Measurements from ENCODE around the gene SH2B2.
"Not testable (repeated sequence)": the region's sequence is repeated elsewhere in the genome, so short reads cannot be mapped to it uniquely, and the experiment has no call there.

The SH2B2 gene

DNA sequence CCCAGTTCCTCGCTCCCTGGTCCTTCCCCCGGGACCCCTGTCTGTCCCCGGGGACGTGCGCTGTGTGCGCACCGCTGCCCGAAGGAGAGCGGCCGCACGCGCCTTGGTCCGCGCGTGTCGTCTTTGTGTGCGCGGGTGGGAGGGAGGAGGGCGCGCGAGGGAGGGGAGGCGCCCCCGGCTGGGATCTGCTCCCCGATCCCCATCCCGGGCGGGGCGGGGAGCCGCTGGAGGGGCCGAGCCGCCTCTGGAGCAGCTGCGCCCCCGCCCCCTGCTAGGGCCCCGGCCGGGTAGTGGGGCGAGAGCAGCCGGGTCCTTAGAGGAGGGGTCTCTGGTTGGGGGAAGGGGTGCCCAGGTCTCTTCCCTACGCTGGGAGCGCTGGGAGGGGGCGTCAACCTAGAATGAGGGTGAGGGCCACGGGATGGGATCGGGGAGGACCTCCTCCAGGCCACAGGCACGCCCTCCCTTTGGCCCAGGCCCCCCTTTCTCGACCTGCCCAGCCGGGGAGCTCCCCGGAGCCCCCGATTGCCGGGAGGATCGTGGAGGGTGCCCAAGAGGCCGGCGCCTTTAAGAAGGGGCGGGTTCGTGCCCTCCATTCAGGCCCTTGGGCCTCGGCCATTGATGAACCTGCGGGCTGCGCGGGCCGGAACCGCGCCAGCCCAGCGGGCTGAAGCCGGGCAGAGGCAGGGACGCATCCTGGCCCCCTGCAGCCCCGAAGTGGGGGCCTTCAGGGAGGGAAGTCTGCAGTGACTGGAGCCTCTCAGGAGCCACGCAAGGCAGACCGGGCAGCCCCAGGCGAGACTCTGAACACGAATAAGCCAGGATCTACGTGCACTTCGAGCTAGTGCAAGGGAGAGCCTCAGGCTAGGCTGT lies 678 bp downstream of the SH2B2 start:
- peak in 1 of 2 donors; percentile 37 for DNase-seq

DNA sequence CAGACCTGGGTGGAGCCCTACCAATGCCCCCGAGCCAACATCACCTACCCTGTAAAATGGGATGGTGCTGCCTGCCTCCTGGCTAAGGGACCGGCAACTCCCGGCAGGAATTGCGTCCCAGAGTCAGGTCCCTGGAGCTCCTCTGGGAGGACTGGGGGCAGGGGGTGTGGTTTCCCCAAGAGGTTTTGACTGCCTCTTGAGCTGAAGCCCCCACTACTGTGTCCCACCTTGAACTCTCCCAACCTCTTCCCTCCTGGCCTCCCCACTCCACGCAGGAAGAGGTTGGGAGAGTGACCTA lies 1.3 kb downstream of the SH2B2 start:
- DNase-seq = no peak

- DNase-seq = no peak
Observed at GRCh38 chr7:102288285-102288930, 1.7 kb downstream of the SH2B2 start.

GRCh38 chr7:102289057-102289456 lies 2.4 kb downstream of the SH2B2 start:
- DNase-seq = no peak

DNA sequence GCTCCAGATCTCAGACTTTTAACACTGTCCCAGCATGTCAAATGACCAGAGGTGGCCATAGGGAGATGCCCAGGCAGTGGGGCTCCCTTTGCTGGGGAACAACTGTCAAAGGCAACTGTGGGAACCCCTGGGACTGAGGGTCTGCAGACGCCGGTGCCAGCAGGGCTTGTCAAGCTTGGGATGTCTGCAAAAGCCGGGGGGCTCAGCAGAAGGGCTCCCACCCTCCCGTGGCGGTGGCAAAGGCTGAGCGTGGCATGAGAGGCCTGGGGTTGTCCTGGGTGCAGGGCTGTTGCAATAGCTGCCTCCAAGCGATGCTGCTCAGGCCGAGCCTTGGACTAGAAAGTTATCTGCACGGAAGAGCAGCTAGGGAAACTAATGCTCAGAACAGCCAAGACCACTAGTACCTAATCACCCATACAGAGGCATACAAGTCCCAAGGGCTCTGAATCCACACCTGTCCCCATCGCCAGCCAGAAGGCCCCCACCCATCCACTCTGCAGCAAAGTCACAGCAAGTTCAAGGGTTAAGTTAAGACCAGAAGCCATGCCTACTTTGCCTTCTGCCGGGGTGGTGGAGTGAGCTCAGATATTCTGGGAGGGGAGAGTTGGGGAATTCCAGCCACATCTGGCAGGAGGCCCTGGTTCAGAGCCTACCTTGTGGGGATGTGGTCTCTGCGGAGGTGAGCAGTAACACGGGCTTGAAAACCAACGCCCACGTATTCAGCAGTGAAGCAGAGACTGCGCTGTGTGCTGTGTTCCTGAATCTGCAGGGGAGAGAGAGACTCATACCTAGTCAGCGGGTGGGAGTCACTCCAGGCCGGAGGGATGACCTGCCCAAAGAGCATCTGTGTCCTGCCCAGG lies 4.6 kb downstream of the SH2B2 start:
- DNase-seq = no peak

DNA sequence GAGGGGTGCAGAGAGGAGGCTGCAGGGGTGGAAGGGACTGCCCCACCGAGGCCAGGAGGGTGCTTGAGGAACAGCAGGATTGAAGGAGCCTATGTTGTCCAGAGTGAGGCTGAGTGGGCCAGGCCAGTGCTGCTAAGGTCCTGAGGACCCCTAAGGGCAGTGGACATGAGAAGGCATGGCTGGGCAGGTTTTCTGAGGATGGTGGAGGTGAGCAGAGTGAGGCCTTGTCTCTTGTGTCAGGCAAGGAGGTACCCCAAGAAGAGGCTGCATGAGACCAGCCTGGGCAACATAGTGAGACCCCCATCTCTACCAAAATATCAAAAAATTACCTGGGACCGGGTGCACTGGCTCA lies 5.2 kb downstream of the SH2B2 start:
- DNase-seq = no peak

GRCh38 chr7:102292813-102293798 lies 6.4 kb downstream of the SH2B2 start:
- DNase-seq = no peak

DNA sequence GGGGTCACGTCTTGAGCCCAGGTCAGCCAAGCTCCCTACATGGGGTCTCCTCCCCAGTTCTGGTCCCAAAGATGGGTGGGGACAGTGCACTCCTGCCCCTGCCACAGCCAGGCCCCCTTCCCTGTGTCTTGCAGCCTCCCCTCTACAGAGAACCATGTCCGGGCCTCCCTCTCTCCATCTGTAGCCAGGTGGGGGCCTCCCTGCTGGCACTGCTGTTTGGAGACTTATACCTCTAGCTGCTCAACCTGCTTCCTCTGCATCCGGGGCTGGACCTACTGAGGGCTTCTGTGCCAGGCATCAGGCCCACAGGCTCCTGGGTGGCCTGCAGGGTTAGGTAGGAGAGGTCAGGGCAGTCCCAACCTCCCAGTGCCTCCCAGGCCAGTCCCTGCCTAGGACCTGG lies 7.9 kb downstream of the SH2B2 start:
- DNase-seq = no peak

GRCh38 chr7:102295346-102296178 lies 8.9 kb downstream of the SH2B2 start:
- no peak for DNase-seq

- no peak for DNase-seq
Observed at GRCh38 chr7:102296179-102296438, 9.4 kb downstream of the SH2B2 start.

- no peak for DNase-seq
Observed at GRCh38 chr7:102296514-102296913, 9.8 kb downstream of the SH2B2 start.

- DNase-seq = no peak
Observed at GRCh38 chr7:102297487-102298218, 11.0 kb downstream of the SH2B2 start.

- DNase-seq = no peak
Observed at GRCh38 chr7:102300643-102301221, 14.1 kb downstream of the SH2B2 start.

DNA sequence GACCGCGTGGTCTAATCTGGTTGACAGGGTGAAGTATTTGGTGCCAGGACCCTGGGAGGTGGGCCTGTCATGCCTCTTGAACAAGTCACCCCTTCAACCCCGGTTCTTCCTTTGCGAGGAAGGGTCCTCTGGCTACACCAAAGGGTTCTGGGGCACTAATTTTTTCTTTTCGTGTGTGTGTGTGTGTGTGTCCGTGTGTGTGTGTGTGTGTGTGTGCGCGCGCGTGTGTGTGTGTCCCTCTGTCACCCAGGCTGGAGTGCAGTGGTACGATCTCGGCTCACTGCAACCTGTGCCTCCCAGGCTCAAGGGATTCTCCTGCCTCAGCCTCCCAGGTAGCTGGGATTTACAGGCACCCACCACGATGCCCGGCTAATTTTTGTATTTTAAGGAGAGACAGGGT lies 14.7 kb downstream of the SH2B2 start:
- not testable (repeated sequence) for DNase-seq

- DNase-seq = no peak
Observed at GRCh38 chr7:102302025-102302424, 15.4 kb downstream of the SH2B2 start.

DNA sequence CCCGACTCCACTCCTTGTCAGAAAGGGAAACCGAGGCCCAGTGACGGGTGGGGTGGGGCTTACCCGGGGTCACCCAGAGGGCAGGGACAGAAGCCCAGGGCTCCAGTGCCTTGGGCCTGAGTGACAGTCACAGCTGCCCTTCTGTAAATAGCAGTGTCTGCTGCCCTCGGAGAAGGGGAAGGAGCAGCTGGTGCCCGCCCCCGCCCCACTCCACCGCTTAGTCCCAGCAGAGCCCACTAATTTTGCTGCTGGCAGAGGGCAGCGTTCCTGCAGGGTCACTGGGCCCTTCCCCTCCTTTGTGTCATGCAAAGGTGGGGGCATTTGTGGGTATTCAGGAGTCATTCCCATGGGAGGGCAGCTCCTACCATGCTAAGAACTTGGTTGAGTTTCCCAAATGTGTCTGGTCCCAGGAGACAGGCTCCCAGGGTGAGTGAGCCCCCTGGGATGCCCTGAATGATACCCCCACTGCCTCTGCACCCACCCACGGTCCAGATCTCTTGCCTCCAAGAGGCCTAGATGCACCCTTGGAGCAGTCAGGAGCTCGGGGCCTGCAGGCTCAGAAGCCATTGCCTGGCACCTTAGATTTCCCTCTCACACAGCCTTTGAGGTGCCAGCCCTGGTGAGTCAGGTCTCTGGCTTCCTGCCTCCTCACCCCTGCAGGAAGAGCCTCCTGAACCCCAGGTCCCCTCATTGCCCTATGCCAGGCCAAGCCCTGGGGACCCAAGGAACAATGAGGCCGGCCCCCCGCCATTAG lies 17.2 kb downstream of the SH2B2 start:
- DNase-seq = no peak

GRCh38 chr7:102304668-102305067 lies 18.0 kb downstream of the SH2B2 start:
- no peak for DNase-seq

DNA sequence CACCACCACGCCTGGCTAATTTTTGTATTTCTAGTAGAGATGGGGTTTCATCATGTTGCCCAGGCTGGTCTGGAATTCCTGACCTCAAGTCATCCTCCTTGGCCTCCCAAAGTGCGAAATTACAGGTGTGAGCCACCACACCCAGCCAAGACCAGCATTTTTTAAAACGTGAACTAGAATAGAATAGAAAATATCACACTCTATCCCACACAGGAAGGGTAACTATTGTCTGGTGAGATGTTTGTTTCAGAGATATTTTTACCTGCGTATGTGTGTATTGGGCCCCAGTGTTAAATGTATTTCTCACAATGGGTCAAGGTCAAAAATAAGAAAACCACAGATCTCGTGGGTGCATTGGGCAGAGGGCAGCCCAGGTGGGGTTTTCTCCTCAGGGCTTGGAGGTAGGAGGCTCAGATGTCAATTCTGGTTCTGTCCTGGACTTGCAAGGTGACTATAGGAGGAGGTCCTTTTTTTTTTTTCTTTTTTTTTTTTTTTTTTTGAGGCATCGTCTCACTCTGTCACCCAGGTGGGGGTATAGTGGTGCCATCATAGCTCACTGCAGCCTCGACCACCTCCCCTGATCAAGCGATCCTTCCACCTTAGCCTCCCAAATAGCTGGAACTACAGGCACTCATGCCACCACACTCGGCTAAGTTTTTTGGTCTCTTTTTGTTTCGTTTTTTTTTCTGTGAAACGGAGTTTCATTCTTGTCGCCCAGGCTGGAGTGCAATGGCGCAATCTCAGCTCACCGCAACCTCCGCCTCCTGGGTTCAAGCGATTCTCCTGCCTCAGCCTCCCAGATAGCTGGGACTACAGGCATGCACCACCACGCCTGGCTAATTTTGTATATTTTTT lies 19.0 kb downstream of the SH2B2 start:
- no peak for DNase-seq
